Mucosa of gallbladder (tissue), 1 donor: ENCODE measurements around the gene CHTF18. TPM values are rescaled to one million over a fixed set of nuclear protein-coding genes. Genes with fewer than 3 reads are reported as not detected.
"Not testable (repeated sequence)": the region's sequence is repeated elsewhere in the genome, so short reads cannot be mapped to it uniquely, and the experiment has no call there.

Experiments used
- DNase-seq: peaks from one replicate; pipeline ENCODE4 v3.0.0-alpha.2; 2020; ENCODE audit warnings: low spot score
- total RNA-seq: library from RNA; stranded (reverse); gene quantifications from one replicate; pipeline ENCODE4 v1.2.1, GENCODE V29; 2021
- donor health status: DM: no; HTN: no; CAD: no.

The CHTF18 gene
- total RNA-seq, 1 donor from 2014 or later: 17.3 TPM

DNA sequence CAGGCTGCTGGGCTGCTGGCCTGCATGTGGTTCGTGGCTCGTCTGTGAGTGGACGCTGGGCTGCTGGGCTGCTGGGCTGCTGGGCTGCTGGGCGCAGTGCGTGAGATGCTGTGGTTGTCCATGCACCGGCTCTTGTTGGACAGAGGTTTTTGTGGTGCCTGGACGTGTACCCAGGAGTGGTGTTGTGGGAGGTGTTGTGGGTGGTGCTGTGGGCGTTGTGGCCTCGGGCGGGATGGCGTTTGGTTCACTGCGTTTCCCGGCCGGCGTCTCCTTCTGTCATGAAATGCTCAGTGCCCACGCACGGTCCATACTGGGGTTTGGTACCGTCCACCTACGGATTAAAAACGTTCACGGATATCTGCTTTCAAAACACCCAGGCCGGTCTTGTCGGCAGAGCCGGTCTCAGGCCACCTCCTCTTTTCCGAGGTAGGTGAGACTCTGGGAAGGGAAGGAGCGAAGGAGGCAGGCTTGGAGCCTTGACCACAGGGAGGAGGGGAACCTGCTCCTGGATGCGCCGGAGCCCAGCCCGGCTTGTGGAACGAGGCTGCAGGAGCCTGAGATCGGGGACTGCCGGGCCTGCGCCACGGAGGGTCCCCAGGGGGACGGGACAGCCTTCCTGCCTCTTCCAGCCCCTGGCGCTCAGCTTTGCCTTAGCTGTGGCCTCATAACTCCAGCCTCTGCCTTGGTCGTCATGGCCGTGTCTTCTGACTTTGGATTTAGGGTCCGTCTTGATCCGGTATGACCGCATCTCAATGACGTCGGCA is 41.9 kb downstream of the CHTF18 start:
- no peak for DNase-seq

- no peak for DNase-seq
Measured at GRCh38 chr16:830871-831570, 42.6 kb downstream of the CHTF18 start.

DNA sequence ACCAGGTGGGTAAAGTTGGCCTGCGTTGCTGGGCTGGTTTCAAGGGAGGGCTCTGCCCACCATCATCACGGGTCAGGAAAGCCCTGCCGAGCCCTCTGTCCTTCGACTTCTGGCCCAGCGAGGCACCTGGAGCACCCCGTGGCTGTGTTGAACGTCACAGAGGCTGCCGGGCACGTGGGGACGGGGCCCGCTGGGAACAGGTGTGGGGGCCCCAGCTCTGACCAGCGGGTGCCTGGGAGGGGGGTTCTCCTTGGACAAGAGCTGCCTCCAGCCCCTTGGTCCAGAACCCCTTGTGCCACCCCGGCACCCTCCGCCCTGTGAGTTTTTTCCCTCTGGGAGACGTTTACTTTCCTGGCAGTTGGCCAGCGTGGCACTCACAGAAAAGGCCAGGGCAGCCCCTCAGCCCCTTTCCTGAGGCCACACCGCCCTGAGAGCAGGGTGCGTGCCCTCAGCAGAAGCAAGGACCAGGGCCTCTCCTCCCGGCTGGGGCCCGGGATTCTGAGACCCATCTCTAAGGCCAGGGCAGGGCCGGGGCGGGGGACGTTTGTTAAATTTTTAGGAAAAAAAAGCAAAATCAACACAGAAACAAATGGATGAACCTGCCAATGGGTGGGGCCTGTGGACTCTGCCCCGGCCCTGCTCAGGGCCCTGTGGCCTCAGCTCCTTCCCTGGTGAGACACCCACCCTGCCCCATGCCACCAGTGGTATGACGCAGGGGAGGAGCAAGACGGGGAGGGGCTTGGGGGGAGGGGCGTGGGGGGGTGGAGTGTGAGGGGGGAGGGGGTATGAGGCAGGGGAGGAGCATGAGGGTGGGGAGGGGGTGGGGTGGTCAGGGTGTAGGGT is 43.4 kb downstream of the CHTF18 start:
- DNase-seq: no peak

- DNase-seq: no peak
Measured at GRCh38 chr16:832652-833336, 44.4 kb downstream of the CHTF18 start.

- DNase-seq: no peak
Measured at GRCh38 chr16:833411-833810, 45.0 kb downstream of the CHTF18 start.

DNA sequence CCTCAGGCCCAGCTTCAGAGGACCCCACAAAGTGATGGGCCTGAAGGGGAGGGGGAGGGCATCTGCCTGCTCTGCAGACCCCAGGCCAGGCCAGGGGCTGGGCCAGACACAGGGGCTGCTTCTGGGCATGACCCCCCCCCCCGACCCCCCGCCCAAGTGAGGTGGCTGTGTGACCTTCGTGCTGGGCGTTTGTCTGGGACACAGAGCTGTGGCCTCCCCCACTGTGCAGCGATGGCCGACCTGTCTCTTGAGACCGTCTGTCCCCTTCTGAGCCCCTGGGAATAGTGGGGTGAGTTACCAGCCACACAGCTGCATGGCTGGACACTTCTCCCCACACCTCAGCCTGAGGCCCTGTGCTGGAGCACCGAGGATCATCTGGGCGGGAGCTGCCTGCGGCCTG is 47.0 kb downstream of the CHTF18 start:
- DNase-seq: no peak

GRCh38 chr16:836221-836620 is 47.8 kb downstream of the CHTF18 start:
- no peak for DNase-seq

DNA sequence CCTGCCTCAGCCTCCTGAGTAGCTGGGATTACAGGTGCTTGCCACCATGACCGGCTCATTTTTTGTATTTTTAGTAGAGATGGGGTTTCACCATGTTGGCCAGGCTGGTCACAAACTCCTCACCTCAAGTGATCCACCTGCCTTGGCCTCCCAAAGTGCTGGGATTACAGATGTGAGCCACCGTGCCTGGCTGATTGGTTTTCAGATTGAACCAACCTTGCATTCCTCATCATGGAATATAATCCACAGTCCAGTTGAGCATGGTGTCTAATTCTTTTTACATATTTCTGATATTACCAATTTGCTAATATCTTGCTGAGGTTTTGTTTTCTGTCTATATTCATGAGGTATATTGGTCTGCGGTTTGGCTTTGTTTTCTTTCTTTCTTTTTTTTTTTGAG is 48.4 kb downstream of the CHTF18 start:
- DNase-seq: not testable (repeated sequence)

- DNase-seq: no peak
Measured at GRCh38 chr16:838741-839140, 50.3 kb downstream of the CHTF18 start.

GRCh38 chr16:839643-840408 is 51.4 kb downstream of the CHTF18 start:
- DNase-seq: no peak

GRCh38 chr16:840561-841454 is 52.4 kb downstream of the CHTF18 start:
- DNase-seq: no peak

DNA sequence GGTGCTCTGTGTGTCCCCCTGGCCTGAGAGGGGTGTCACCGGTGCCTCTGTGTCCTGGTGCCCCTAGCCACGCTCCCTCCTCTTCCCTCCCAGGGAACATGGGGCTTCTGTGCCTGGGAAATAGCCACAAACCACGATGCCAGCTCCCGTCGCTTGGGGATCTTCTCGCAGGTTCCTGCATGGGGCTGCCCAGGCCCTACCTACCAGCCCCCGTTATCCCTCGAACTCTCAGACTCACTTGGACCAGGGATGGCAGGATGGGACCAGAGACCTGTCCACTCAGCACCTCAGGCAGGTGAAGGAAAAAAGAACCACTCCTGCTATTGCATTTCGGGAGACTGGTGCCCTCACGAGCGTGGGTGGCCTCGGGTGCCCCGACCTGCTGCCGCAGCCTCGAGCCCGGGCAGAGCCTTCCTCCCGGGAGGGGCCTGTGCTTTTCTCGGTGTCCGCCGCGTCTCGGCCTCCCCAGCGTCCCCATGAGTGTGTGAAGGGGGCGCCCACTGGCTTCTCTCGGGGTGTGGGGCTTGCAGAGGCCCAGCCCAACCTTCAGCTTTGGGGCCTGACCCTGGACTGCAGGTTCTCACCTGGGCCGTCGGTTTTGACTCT is 53.1 kb downstream of the CHTF18 start:
- no peak for DNase-seq

GRCh38 chr16:842061-842476 is 53.6 kb downstream of the CHTF18 start:
- no peak for DNase-seq

- no peak for DNase-seq
Measured at GRCh38 chr16:842711-843560, 54.5 kb downstream of the CHTF18 start.

- no peak for DNase-seq
Measured at GRCh38 chr16:843771-844170, 55.4 kb downstream of the CHTF18 start.

DNA sequence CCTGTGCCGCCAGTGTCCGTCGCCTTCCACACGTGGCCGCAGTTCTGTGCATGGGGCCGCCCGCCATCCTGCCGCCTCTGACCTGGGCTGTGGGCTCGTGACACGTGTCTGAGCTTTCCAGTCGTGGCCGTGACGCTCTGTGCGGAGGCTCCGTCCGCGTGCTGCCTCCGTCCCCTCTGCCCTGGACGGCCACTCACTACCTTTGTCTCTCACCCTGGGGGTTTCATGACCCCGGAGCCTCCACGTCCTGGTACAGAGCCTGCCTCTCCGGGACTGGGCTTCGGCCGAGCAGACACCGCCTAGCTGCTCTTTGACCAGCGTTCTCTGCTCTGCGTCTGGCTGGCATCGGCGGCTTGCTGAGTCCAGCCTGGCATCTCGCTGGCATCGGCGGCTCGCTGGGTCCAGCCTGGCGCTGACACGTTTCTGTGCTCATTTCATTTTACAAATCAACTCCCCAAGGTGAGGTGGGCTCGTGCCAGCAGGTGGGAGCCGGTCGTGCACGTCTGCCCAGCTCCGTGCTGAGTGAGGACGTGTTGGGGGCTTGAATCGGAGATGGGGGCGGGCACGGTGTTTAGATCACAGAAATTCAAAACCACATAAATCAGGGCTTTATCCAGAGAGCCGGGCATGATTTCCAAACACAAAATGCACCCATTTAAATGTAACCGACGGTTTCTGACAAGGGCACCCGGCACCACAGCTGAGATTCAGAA is 56.4 kb downstream of the CHTF18 start:
- no peak for DNase-seq

DNA sequence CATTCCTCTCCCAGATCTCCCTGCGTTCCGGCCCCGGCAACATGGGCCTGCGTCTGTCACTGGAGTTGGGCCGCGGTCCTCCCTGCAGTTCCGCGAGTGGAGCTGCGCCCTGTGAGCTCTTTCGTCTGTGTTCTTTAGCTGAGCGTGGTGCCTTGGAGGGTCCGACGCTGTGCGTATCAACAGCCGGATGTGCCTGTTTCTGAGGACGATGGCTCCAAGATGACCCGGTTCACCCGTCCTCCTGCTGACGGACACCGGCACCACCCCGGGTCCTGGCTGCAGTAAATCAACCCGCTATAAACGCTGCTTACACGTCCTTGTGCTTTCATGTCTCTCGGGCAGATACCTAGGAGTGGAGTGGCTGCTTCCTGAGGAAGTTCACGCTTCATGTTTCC is 56.9 kb downstream of the CHTF18 start:
- DNase-seq: no peak

DNA sequence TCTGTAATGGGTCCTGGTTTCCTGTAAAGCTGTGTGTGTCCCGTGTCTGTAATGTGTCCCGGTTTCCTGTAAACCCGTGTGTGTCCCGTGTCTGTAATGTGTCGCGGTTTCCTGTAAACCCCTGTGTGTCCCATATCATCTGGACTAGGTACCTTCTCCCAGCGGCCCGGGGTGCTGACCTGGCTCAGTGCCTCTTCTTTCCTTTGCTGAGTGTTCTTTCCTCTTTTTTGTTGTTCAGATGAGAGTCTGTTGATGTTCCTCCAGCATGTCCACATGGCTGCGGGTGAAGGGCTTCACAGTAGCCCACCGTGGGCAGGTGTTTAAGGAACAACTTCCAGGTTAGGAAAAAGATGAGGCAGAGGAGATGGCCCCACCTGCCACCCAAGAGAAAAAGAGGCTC is 58.7 kb downstream of the CHTF18 start:
- no peak for DNase-seq
